ENCODE results near the gene RUNX2. TPM values are rescaled to one million over a fixed set of nuclear protein-coding genes. Genes with fewer than 3 reads are reported as not detected.

The RUNX2 gene
- total RNA-seq, 6 experiments from 2014 or later = 7.4 to 12.7 (median 10.8) TPM

GRCh38 chr6:45640811-45641210, 312.7 kb downstream of the RUNX2 start:
- H3K27ac Mint-ChIP-seq = no peak overlapping the region
- DNase-seq = no peak
- H3K4me1 Mint-ChIP-seq (ENCODE audit: low read depth) = peaks cover 24% of the 10 kb centered on the region
- H3K9me3 Mint-ChIP-seq = no peaks in the 10 kb centered on the region
- H3K4me3 Mint-ChIP-seq = no peak overlapping the region
- H3K27me3 Mint-ChIP-seq (ENCODE audit: insufficient read depth) = no peaks in the 10 kb centered on the region
- H3K36me3 Mint-ChIP-seq (ENCODE audit: low read depth) = no peaks in the 10 kb centered on the region
- TF ChIP-seq, protein P1, sequence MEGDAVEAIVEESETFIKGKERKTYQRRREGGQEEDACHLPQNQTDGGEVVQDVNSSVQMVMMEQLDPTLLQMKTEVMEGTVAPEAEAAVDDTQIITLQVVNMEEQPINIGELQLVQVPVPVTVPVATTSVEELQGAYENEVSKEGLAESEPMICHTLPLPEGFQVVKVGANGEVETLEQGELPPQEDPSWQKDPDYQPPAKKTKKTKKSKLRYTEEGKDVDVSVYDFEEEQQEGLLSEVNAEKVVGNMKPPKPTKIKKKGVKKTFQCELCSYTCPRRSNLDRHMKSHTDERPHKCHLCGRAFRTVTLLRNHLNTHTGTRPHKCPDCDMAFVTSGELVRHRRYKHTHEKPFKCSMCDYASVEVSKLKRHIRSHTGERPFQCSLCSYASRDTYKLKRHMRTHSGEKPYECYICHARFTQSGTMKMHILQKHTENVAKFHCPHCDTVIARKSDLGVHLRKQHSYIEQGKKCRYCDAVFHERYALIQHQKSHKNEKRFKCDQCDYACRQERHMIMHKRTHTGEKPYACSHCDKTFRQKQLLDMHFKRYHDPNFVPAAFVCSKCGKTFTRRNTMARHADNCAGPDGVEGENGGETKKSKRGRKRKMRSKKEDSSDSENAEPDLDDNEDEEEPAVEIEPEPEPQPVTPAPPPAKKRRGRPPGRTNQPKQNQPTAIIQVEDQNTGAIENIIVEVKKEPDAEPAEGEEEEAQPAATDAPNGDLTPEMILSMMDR (IDR thresholded peaks at IDR 0.05) = no peak

DNA sequence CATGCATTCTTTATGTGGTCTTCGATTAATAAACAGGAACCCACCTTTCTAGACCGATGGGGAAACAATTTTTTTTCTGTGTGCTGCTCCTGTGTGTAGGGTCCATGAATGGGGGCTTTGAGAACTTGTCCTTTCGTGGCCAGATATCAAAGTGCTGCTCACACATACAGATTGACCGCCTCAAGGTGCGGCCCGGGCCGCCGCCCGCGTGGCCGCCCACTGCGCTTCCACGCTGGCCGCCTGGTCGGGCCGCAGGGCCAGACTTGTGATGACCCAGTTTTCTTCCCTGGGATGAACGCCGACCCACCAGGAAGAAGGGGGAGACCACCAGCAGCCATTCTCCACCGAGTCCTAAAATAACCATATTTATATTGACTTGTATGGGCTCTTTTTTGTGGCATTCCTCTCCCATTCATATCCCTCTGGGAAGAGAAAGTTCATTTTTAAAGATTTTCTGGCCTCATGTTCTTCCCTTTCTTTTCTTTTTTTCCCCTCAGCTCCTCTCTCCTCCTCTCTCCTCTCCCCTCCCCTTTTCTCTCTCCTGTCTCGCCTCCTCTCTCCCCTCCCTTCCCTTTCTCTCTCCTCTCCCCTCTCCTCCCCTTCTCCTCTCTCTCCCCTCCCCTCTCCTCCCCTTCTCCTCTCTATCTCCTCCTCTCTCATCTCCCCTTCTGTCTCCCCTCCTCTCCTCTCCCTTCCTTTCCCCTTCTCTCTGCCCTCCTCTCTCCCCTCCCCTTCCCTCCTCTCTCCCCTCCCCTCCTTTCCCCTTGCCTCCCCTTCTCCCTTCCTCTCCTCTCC, 314.4 kb downstream of the RUNX2 start:
- no peak for DNase-seq
- Mint-ChIP-seq H3K4me3 (no peak overlapping the region), H3K4me1 (ENCODE audit: low read depth) (peaks cover 27% of the 10 kb centered on the region), H3K27me3 (ENCODE audit: insufficient read depth) (no peaks in the 10 kb centered on the region), H3K36me3 (ENCODE audit: low read depth) (no peaks in the 10 kb centered on the region), H3K27ac (no peak overlapping the region), H3K9me3 (no peaks in the 10 kb centered on the region)
- TF ChIP-seq, protein P1 (IDR thresholded peaks at IDR 0.05) = no peak

DNA sequence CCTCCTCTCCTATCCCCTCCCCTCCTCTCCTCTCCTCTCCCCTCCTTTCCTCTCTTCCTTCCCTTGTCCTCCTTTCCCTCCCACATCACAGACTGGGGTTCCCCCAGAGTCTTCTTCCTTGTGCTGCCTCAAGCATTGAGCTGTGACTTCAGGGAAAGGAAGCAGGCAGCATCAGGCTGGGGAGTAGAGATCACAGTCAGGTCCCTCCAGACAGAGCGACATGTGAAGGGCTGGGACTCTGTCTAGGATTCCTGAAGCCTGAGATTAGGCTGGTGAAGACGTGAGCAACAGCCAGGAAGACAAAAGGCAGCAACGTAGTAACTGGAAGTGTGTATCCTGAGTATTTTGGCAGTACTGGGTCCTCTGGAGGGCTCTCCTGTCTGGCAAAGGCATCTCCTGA, 315.0 kb downstream of the RUNX2 start:
- Mint-ChIP-seq H3K9me3 (no peaks in the 10 kb centered on the region), H3K36me3 (ENCODE audit: low read depth) (no peaks in the 10 kb centered on the region), H3K27ac (no peak overlapping the region), H3K27me3 (ENCODE audit: insufficient read depth) (no peaks in the 10 kb centered on the region), H3K4me3 (no peak overlapping the region), H3K4me1 (ENCODE audit: low read depth) (peaks cover 33% of the 10 kb centered on the region)
- DNase-seq = no peak
- TF ChIP-seq, protein P1 (IDR thresholded peaks at IDR 0.05) = no peak

DNA sequence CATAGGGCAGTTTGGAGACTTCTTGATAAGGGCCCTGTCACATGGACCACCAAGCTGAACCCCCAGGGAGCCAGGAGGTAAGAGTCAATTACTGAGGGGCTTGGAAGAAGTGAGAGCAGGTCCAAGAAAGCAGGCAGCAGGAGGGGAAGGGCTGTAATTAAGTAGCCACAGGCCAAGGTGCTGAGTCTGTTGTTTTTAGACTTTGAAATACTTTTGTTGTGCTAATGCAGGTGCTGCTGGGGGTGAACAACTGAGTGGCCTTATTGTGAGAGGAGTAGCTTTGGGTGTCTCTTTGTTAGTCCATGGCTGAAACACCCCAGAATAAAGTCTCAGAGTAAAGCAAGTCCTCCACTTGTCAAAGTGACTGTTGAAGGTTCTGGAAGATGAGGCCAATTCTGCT, 316.6 kb downstream of the RUNX2 start:
- Mint-ChIP-seq H3K9me3 (no peaks in the 10 kb centered on the region), H3K27ac (no peak overlapping the region), H3K36me3 (ENCODE audit: low read depth) (no peaks in the 10 kb centered on the region), H3K27me3 (ENCODE audit: insufficient read depth) (no peaks in the 10 kb centered on the region), H3K4me1 (ENCODE audit: low read depth) (peaks cover 42% of the 10 kb centered on the region), H3K4me3 (no peak overlapping the region)
- DNase-seq = no peak
- TF ChIP-seq, protein P1 (IDR thresholded peaks at IDR 0.05) = no peak

GRCh38 chr6:45645302-45645701, 317.2 kb downstream of the RUNX2 start:
- Mint-ChIP-seq H3K27me3 (ENCODE audit: insufficient read depth) (no peaks in the 10 kb centered on the region), H3K4me3 (no peak overlapping the region), H3K27ac (no peak overlapping the region), H3K9me3 (no peaks in the 10 kb centered on the region), H3K4me1 (ENCODE audit: low read depth) (peaks cover 42% of the 10 kb centered on the region), H3K36me3 (ENCODE audit: low read depth) (no peaks in the 10 kb centered on the region)
- TF ChIP-seq, protein P1 (IDR thresholded peaks at IDR 0.05) = no peak
- DNase-seq = no peak

All from HFFc6 (cell line).